ENCODE measurements around the gene RPL12. TPM values are rescaled to one million over a fixed set of nuclear protein-coding genes. Genes with fewer than 3 reads are reported as not detected.

RPL12 gene
- total and polyA plus RNA-seq, 2 donors from 2014 or later = 985 to 1,980 TPM

DNA sequence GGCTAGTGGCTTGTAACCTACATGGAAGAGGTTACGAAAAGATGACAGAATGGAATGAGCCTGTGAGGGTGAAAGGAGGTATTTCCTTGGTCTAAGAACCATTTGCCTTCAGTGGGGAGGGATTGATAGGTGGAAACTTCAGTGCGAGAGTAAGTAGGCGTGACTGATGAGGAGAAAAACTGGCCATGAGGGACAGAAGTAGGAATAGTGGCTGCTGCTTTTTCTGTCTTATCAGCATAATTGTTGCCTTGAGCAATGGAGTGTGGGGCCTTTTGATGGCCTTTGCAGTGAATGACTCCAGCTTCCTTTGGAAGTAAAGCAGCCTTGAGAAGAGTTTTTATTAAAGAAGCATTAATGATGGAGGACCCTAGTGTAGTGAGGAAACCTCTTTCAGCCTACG is 36.1 kb downstream of the RPL12 start:
- H3K4me1 ChIP-seq (ENCODE audit: control insufficient read depth in 2 of 3, insufficient read depth in 2 of 3, low read depth in 1 of 3, low read length in 3 of 3) = peaks cover 0 to 2% (median 0%) of the 10 kb centered on the region in 3 donors
- no peaks in the 10 kb centered on the region for H3K27me3 ChIP-seq (ENCODE audit: control insufficient read depth, insufficient read depth, low read length)
- H3K9ac ChIP-seq (ENCODE audit: low read length in 3 of 3) = no peak overlapping the region
- no peak overlapping the region for H3K4me3 ChIP-seq (ENCODE audit: low read length in 3 of 3)
- intact Hi-C loops (cut with DNase I) = no loop called here
- no peak for FAIRE-seq
- no peaks in the 10 kb centered on the region for H3K9me3 ChIP-seq (ENCODE audit: control insufficient read depth in 2 of 3, insufficient read depth in 1 of 3, low read length in 3 of 3)
- H3K36me3 ChIP-seq (ENCODE audit: control insufficient read depth in 2 of 3, insufficient read depth in 3 of 3, low read length in 3 of 3) = no peaks in the 10 kb centered on the region
- DNase-seq = no peak
- TF ChIP-seq, protein P1, sequence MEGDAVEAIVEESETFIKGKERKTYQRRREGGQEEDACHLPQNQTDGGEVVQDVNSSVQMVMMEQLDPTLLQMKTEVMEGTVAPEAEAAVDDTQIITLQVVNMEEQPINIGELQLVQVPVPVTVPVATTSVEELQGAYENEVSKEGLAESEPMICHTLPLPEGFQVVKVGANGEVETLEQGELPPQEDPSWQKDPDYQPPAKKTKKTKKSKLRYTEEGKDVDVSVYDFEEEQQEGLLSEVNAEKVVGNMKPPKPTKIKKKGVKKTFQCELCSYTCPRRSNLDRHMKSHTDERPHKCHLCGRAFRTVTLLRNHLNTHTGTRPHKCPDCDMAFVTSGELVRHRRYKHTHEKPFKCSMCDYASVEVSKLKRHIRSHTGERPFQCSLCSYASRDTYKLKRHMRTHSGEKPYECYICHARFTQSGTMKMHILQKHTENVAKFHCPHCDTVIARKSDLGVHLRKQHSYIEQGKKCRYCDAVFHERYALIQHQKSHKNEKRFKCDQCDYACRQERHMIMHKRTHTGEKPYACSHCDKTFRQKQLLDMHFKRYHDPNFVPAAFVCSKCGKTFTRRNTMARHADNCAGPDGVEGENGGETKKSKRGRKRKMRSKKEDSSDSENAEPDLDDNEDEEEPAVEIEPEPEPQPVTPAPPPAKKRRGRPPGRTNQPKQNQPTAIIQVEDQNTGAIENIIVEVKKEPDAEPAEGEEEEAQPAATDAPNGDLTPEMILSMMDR (IDR thresholded peaks at IDR 0.05; ENCODE audit: borderline replicate concordance, extremely low read depth, insufficient read depth) = no peak
- no peak overlapping the region for H3K27ac ChIP-seq (ENCODE audit: low read depth in 2 of 2, low read length in 2 of 2)

DNA sequence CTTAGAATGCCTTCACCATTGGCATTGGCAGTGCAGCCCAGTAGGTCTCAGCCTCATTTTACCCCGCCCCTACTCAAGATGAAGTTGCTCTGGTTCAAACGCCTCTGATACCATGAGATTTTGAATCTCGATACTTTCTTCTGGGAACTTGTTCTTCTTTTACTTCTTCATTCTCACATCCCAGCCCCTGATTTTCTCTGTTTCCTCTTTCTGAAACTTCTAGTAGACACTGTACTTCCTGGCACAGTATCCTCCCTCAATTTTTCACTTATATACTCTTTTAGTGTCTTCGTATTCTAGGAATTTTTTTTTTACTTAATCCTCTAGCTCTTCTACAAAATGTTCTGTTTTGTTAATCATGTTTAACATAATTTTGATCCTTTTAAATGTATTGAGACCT is 40.1 kb downstream of the RPL12 start:
- TF ChIP-seq, protein P1 (IDR thresholded peaks at IDR 0.05; ENCODE audit: borderline replicate concordance, extremely low read depth, insufficient read depth) = no peak
- no peak overlapping the region for H3K4me3 ChIP-seq (ENCODE audit: low read length in 3 of 3)
- DNase-seq (no peak), FAIRE-seq (no peak)
- H3K27ac ChIP-seq (ENCODE audit: low read depth in 2 of 2, low read length in 2 of 2) = no peak overlapping the region
- no peak overlapping the region for H3K9ac ChIP-seq (ENCODE audit: low read length in 3 of 3)
- intact Hi-C loops (cut with DNase I) = no loop called here
- no peaks in the 10 kb centered on the region for H3K9me3 ChIP-seq (ENCODE audit: control insufficient read depth in 2 of 3, insufficient read depth in 1 of 3, low read length in 3 of 3)
- H3K27me3 ChIP-seq (ENCODE audit: control insufficient read depth, insufficient read depth, low read length) = no peaks in the 10 kb centered on the region
- H3K4me1 ChIP-seq (ENCODE audit: control insufficient read depth in 2 of 3, insufficient read depth in 2 of 3, low read depth in 1 of 3, low read length in 3 of 3) = no peaks in the 10 kb centered on the region
- H3K36me3 ChIP-seq (ENCODE audit: control insufficient read depth in 2 of 3, insufficient read depth in 3 of 3, low read length in 3 of 3) = peaks cover 0 to 4% (median 0%) of the 10 kb centered on the region in 3 donors

DNA sequence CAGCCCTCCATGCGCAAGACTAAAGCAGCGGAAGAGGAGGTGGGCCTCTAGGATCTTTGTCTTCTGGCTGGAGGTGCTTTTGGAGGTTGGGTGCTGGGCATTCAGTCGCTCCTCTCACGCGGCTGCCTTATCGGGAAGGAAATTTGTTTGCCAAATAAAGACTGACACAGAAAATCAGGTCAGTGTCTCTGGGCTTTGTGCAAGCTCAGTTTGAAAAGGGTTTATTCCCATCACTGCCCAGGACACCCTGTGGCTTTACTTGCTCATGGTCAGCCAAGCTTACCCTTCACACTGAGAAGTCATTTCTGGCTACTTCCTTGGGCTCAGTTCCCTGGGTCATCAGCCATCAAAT is 43.7 kb downstream of the RPL12 start:
- H3K36me3 ChIP-seq (ENCODE audit: control insufficient read depth in 2 of 3, insufficient read depth in 3 of 3, low read length in 3 of 3) = peaks cover 0 to 20% (median 13%) of the 10 kb centered on the region in 3 donors
- H3K4me1 ChIP-seq (ENCODE audit: control insufficient read depth in 2 of 3, insufficient read depth in 2 of 3, low read depth in 1 of 3, low read length in 3 of 3) = no peaks in the 10 kb centered on the region
- no peak for DNase-seq
- no peak overlapping the region for H3K27ac ChIP-seq (ENCODE audit: low read depth in 2 of 2, low read length in 2 of 2)
- no peak overlapping the region for H3K9ac ChIP-seq (ENCODE audit: low read length in 3 of 3)
- H3K9me3 ChIP-seq (ENCODE audit: control insufficient read depth in 2 of 3, insufficient read depth in 1 of 3, low read length in 3 of 3) = no peaks in the 10 kb centered on the region
- TF ChIP-seq, protein P1 (IDR thresholded peaks at IDR 0.05; ENCODE audit: borderline replicate concordance, extremely low read depth, insufficient read depth) = no peak
- no peak overlapping the region for H3K4me3 ChIP-seq (ENCODE audit: low read length in 3 of 3)
- no peaks in the 10 kb centered on the region for H3K27me3 ChIP-seq (ENCODE audit: control insufficient read depth, insufficient read depth, low read length)
- intact Hi-C loops (cut with DNase I) = no loop called here
- FAIRE-seq = no peak

DNA sequence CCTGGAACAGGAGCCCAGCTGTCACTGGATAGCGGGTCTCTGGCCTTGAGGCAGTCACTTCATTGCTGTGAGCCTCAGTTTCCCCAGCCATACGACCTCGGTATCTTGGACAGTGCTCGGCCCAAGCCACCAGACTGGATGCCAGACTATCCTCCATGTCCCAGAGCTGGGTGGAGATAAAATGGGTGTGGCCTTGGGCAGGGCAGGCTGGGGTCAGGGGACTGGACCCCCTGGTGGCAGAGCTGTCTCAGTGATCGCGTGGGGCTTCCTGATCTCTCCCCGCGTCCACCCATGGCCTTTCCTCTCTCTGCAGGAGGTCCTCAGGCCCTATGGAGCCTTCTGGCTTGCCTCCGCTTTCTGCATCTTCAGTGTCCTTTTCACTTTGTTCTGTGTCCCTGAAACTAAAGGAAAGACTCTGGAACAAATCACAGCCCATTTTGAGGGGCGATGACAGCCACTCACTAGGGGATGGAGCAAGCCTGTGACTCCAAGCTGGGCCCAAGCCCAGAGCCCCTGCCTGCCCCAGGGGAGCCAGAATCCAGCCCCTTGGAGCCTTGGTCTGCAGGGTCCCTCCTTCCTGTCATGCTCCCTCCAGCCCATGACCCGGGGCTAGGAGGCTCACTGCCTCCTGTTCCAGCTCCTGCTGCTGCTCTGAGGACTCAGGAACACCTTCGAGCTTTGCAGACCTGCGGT is 44.3 kb downstream of the RPL12 start:
- Histone ChIP-seq H3K27me3 (ENCODE audit: control insufficient read depth, insufficient read depth, low read length) (no peaks in the 10 kb centered on the region), H3K9me3 (ENCODE audit: control insufficient read depth in 2 of 3, insufficient read depth in 1 of 3, low read length in 3 of 3) (no peaks in the 10 kb centered on the region), H3K9ac (ENCODE audit: low read length in 3 of 3) (no peak overlapping the region), H3K4me3 (ENCODE audit: low read length in 3 of 3) (no peak overlapping the region), H3K4me1 (ENCODE audit: control insufficient read depth in 2 of 3, insufficient read depth in 2 of 3, low read depth in 1 of 3, low read length in 3 of 3) (no peaks in the 10 kb centered on the region), H3K27ac (ENCODE audit: low read depth in 2 of 2, low read length in 2 of 2) (no peak overlapping the region), H3K36me3 (ENCODE audit: control insufficient read depth in 2 of 3, insufficient read depth in 3 of 3, low read length in 3 of 3) (peaks cover 0 to 20% (median 13%) of the 10 kb centered on the region in 3 donors)
- FAIRE-seq (no peak), DNase-seq (no peak)
- intact Hi-C loops (cut with DNase I) = no loop called here
- TF ChIP-seq, protein P1 (IDR thresholded peaks at IDR 0.05; ENCODE audit: borderline replicate concordance, extremely low read depth, insufficient read depth) = no peak

All from kidney (tissue), 14 donors.